Astrocyte of the spinal cord (primary cell): ENCODE measurements around the gene FNDC3B.

Source experiments
- DNase-seq: peaks from one replicate; pipeline ENCODE4 v3.0.0; 2011; ENCODE audit warnings: low read depth, low spot score
- H3K4me3 ChIP-seq: 2 replicates; pipeline ENCODE4 v1.5.1; 2011; ENCODE audit warnings: low read depth, mild to moderate bottlenecking, low read length, moderate library complexity
- CTCF ChIP-seq: IDR thresholded peaks from 2 replicates; pipeline ENCODE4 v1.5.1; 2012; ENCODE audit warnings: low read depth, mild to moderate bottlenecking, low read length, inconsistent platforms
- in situ Hi-C: cut with HindIII; loops from 2 replicates; pipeline ENCODE4 v1.10.0; 2017; ENCODE audit warnings: low sequenced_read_pairs

FNDC3B gene

GRCh38 chr3:172302203-172302602 lies 262.8 kb downstream of the FNDC3B start:
- TF ChIP-seq CTCF = no peak
- in situ Hi-C loops = no loop called here
- no peak for DNase-seq
- H3K4me3 ChIP-seq = no peak overlapping the region

- in situ Hi-C loops = no loop called here
- no peak for DNase-seq
- no peak overlapping the region for H3K4me3 ChIP-seq
- TF ChIP-seq CTCF = no peak
These were observed 263.8 kb downstream of the FNDC3B start for GRCh38 chr3:172303181-172303580.

- H3K4me3 ChIP-seq = no peak overlapping the region
These were observed 264.7 kb downstream of the FNDC3B start for GRCh38 chr3:172303941-172304558.

GRCh38 chr3:172305552-172305951 lies 266.2 kb downstream of the FNDC3B start:
- in situ Hi-C loops = no loop called here
- no peak for TF ChIP-seq CTCF
- DNase-seq = peak; percentile 74
- no peak overlapping the region for H3K4me3 ChIP-seq

More at GRCh38 chr3:172303941-172304558, 264.7 kb downstream of the FNDC3B start:
- TF ChIP-seq CTCF = peak; percentile 38
- in situ Hi-C loops = no loop called here
- DNase-seq = no peak

- H3K4me3 ChIP-seq = no peak overlapping the region
- in situ Hi-C loops = no loop called here
- TF ChIP-seq CTCF = no peak
- DNase-seq = no peak
These were observed 266.6 kb downstream of the FNDC3B start for GRCh38 chr3:172305974-172306373.

GRCh38 chr3:172307141-172307560 lies 267.8 kb downstream of the FNDC3B start:
- H3K4me3 ChIP-seq = no peak overlapping the region
- DNase-seq = peak; percentile 55
- no peak for TF ChIP-seq CTCF
- in situ Hi-C loops = no loop called here
